ENCODE data around the gene SLC25A21.
"Not testable (repeated sequence)": the region's sequence is repeated elsewhere in the genome, so short reads cannot be mapped to it uniquely, and the experiment has no call there.

Gene SLC25A21

DNA sequence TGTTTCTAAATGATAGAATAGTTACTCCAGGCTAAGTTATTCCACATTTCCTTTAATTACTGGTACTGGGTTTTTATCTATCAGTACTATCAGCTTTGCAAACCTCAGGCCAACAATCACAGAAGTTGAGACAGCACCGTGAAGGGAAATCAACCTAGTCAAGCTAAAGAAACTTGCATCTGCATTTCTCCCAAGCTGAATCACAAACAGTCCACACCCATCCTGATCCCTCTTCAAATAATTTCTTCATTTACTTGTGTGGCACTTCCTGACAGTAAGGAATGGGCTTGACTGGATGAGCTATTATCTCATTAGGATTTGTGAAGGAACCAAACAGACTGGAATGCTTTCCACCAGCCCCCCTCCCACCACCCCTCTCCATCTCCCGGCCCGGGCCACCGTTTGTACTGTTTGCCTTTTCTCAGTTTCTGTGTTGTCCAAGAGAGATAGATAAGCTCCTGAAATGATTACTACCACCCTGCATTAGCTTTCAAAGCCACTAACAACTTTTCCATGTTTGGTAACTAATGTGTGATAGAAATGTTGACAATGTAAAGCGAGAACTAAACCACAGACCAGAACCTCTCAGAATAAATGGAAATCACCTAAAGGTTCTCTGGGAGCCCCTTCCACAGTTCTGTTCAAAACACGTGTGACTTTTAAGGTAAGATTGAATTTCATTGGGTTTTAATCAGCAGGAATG is 236.3 kb downstream of the SLC25A21 start:
- no peak for DNase-seq

DNA sequence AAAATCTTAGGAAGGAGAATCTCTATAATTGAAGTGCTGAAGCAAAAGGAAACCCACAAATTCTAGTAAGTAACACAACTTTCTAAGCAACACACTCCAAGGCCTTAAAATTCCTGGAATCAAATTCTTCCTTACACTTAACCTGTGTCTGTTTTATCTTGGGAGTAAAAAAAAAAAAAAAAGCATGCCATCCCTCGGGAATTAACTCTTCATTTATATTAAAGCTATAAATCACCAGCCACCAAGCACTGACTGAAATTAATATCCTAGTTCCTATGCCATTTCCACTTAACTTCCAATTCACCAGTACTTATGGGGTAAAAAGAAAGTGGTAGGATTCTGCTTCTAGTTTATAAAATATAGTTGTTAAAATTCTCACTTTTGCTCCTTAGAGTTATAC is 238.1 kb downstream of the SLC25A21 start:
- DNase-seq: no peak

DNA sequence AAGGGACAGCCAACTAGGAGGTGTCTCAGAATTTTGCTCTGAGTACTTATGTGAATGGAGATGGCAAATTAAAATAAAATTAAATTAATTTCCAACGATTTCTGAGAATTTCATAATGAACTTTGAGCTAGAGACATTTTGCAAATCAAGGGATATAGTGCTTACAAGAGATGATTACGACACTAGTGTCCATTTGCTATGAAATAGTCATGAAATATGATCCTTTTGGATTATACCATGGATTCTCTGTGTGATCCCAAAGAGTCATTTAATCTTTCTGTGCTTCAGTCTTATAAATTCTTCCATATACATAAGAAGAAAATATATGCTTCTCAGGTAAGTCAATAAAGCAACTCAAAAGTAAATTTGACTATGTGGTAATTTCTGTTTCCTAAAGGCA is 240.6 kb downstream of the SLC25A21 start:
- no peak for DNase-seq

DNA sequence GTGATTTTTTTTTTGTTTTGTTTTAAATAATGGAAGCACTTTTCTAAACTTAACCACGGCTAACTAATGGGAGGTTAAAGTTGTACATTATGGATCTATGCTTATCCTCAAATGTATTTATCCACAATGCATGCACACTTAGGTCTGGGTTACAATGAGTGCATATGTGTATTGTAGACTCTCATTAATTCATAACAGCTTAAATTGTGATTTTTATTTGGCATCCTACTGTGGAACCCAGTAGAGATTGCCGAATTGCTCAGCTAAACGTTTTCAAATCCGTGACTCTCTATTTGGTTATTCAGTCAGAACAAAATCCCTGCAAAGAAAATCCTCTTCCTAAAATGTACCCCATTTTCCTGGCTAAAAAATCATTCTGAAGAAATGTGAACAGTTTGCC is 244.0 kb downstream of the SLC25A21 start:
- DNase-seq: no peak

DNA sequence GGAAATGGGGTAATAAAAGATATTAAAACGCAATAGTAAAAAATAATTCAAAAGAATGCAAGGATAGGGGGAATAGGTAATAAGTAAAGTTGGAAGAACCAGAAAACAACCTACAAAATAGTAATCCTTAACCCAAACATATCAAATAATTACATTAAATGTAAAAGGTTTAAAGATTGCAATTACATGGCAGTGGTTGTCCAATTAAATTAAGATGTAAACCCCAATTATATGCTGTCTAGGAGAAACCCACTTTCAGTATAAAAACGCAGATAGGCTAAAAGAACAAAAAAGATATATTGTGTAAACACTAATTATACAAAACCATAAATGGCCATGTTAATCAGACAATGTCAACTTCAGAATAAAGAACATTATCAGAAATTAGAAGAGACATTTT is 247.3 kb downstream of the SLC25A21 start:
- no peak for DNase-seq

DNA sequence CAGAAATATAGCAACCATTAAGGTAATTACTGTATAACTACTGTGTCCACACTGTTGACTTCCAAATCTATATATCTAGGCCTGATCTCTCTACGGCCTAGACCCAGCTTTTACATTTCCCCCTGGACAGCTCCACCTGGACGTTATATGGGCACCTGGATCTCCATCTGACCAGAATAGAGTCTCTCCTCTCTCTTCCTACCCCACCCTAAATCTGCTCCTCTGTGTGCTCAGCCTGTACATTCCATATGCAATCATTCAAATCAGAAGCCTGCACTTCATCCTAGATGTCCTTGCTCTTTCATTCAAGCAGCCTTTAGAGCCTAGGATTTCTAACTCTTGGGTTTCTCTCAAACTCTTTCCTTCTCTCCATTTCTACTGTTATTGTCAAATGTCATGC is 255.7 kb downstream of the SLC25A21 start:
- DNase-seq: no peak

DNA sequence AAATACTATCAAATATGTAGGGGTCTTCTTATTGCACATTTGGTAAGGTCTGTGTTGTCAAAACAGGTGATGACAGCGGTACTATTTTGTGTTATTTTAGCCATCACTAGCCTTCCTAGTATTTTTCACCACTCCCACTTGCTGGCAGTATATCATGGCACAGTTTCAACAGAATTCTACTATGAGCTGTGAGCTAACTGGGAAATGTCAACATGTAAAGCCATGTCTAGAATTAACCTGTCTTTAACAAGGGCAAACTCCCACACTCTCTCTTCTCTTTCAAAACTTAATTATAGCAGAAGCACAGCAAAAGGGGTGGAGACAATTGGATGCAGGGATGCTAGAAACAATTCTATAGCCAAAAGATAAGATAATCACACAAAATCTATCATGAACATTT is 257.3 kb downstream of the SLC25A21 start:
- no peak for DNase-seq

DNA sequence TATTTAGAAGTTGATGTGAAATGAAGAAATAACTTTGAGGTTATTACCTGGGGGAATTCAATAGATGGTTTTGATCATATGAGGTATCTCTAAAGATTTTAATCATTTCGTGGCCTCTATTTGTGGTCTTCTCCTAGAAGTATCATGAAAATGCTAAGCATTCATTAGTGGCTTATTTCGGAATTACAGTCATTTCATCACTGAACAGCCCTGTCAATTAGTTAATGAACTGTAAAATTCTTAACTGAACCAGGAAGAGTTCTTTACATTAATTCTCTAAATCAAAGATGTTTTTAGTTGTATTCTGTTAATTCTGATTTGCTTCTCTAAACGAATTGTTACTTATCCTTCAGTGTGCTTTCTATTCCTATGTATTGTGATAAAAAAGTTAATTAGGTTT is 261.8 kb downstream of the SLC25A21 start:
- no peak for DNase-seq

DNA sequence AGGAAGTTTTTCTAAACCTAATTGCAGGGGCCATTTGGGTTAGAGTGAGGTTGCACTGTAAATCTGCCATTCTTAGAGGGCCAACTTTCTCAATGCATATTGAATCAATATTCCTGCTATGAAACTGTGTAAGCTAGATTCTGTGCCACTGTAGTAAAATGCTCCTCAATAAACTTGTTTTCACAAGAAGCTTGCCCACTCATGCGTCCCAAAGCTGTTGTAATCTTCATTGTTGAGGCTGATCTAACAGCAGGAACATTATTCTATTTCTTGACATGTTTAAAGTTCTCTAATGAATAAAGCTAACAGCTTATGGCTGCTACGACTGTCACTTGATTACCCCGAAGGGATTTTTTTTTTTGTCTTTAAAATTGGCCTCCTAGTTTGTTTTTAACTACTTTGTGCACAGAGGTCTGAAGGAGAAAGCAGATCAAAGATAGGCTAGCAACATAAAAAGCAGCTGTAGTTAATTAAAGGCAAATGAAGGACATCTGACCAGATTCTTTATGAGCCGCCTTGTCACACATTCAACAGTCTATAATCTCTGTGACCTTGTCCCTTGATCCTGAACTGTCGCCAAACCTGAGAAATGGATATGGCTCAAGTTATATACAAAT is 267.0 kb downstream of the SLC25A21 start:
- no peak for DNase-seq

DNA sequence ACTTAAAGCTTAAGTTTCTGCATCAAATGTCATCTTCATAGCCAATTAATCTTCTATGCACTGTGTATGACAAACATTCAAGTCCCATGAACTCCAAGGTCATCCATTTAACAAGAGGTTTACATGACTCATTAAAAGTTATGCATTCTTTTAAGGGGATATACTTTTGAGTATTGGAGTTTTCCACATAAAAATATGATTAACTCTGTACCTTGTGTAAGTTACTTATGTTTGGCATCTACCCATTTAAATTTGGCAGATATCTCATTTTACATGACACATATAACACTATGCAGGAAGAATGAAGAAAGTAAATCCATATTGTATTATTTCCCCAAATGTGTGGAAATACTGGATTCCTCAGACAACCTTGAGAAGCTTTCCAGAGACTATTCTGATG is 270.5 kb downstream of the SLC25A21 start:
- no peak for DNase-seq

DNA sequence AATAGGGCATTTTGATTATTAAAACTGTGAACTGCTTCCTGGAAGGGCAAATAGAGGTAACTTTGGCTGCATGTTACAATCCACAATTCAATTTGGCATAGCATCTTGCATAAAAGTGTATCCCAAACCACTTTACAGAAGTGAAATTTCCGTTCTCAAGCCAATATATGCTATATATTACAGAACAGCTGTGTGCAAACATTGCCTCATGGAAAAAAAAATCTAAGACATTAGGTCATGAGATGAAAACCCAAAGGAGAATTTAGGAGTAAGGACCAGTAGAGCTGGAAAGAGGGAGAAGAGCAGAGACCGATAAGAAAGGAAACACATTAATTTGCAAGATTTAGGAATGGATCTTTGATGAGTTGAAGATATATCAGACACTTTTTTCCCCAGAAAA is 271.6 kb downstream of the SLC25A21 start:
- DNase-seq: no peak

DNA sequence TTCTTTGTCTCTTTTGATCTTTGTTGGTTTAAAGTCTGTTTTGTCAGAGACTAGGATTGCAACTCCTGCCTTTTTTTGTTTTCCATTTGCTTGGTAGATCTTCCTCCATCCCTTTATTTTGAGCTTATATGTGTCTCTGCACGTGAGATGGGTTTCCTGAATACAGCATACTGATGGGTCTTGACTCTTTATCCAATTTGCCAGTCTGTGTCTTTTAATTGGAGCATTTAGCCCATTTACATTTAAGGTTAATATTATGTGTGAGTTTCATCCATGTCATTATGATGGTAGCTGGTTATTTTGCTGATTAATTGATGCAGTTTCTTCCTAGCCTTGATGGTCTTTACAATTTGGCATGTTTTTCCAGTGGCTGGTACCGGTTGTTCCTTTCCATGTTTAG is 276.1 kb downstream of the SLC25A21 start:
- DNase-seq: not testable (repeated sequence)

DNA sequence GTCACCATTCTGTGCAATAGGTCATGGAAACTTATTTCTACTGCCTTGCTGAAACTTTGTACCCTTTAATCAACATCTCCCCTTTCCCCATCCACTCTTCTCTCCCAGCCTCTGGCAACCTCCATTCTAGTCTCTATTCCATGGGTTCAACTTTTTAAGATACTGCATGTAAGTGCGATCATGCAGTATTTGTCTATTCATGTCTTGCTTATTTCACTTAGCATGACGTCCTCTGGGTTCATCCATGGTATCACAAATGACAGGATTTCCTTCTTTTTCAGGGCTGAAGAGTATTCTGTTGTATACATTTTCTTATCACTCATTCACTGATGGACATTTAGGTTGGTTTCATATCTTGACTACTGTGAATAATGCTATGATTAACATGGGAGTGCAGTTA is 288.4 kb downstream of the SLC25A21 start:
- no peak for DNase-seq

DNA sequence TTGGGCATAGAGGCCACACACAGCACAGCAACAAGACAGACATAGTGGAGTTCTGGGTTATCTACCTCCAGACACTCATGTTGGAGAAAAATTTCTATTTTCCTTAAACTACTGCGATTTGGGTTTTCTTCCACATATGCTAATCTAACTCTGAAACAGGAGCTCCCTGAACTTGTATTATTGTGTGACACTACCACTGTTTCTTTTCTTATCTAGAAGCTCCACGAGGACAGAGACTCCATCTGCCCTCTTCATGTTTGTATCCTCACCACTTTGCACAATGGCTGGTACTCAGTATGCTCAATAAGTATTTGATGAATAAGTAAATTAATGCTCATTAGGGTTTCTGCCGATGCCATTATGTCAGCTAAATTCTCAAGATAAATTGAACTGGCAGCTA is 292.1 kb downstream of the SLC25A21 start:
- DNase-seq: no peak

DNA sequence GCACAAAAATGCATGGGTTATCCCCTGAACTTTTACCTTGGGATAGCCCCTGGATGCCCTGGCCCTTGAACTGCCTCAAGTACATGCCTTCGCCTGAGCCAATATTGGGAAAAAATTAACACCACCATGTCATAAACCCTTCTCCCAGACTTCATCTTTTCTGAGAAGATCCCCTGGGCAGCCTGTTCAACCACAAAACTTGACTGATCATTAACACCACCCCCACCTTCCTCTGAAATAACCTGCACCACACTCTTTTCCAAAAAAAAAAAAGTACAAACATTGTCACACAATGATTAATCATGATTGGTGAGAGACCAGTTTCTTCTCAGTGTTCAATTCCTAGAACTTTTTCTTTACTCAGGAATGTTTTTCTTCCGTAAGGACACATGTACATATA is 292.8 kb downstream of the SLC25A21 start:
- DNase-seq: no peak

DNA sequence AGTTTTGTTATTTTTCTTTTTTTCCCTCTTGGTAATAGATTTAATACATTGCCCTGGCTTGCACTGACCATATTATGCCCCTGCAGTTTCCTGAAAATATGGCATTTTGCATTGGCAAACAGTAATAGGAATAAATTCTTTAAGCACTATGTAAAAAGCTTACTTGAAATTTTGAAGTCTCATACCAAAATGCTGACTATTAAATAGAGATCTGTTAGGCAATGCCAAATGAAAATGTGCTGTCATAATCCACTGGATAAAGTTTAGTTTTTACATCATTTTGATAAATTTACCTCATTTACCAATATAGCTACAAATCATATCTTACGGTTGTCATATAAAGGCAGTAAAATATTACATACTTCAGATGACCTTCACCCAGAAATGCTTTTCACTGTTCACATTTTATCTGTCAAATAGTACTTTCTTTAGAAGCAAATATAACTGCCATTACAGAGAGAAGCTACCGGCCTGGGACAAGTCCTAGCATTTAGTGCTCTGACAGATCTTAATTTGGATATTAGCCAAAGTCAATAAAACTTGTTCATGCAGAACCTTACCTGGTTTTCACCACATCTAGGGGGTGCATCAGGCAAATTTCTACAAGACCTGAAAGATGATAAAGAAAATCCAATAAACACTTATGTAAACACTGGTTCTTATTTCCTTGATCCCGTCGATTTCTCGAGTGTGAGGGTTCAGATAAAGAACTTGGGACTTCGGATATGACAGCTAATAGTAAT is 297.8 kb downstream of the SLC25A21 start:
- DNase-seq: no peak

DNA sequence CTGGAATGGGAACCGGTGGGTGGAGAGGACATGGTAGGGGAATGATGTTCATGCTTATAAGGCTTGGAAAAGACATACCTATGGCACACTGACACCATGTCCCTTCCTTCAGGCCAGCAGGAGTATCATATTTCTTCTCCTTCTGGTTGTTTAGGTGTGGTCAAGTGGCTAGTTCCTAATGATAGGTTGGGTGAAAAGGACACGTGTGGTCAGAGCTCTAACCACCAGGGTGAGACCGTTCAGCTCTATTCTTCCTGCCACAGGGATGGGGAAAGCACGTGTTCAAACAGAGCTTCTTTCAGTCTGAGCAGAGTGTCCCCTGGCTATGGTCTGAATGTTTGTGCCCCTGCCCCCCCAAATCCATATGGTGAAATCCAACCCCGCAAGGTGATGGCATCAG is 301.6 kb downstream of the SLC25A21 start:
- no peak for DNase-seq

DNA sequence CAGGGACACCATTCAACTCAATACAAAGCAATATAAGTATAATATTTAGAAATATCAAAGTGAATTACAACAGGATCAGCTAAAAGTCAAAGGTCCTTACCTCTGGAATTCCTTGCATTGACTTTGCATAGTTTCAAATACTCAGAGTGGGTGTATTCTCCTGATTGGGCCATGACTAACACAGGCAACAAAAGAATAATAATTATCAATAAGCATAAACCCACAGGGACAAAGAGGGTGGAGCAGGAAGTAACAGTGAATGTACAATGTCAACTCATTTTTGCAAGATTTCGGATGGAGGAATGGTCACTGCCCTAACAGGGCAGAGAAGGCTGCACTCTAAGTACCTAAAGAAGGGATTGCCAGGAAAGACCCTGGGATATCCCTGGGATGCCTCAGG is 303.3 kb downstream of the SLC25A21 start:
- DNase-seq: no peak

DNA sequence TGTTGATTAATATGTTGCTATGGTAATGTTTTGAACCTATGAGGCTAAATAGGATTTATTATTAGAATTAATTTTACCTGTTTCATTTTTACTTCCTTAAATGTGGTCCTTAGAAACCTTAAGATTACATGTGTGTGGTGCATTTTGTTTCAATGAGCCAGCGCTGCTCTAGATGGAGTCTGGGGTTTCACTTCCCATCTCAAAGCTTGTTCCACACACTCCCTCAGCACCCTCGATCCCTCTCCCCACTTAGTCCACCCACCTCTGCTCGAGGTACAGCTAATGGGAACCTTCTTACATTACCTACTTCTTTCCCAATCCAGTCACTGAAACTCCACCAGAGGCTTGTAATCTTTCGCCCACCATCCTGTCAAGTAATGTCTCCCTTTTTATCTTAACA is 305.5 kb downstream of the SLC25A21 start:
- no peak for DNase-seq

DNA sequence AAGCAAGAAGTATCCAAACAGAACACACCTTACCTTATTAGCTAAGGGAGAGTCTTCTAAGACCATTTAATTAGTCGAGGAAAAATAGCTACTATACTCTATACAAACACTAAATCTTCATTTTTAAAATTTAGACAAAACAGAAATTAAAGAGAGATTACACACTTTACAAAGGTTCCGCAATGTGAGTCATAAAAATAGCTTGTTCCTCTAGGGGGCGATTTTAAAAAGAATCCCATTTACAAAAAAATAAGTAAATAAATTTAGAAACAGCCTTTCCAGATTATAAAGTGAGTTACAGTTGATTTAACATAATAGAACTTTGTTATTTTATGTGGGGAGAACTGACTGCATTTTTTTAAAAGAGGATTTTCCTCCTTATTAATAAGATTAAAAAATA is 309.1 kb downstream of the SLC25A21 start:
- no peak for DNase-seq

DNA sequence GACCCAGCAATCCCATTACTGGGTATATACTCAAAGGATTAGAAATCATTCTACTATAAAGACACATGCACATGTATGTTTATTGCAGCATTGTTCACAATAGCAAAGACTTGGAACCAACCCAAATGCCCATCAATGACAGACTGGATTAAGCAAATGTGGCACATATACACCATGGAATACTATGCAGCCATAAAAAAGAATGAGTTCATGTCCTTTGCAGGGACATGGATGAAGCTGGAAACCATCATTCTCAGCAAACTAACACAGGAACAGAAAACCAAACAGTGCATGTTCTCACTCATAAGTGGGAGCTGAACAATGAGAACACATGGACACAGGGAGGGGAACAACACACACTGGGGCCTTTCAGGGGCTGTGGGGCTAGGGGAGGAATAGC is 310.2 kb downstream of the SLC25A21 start:
- DNase-seq: not testable (repeated sequence)

DNA sequence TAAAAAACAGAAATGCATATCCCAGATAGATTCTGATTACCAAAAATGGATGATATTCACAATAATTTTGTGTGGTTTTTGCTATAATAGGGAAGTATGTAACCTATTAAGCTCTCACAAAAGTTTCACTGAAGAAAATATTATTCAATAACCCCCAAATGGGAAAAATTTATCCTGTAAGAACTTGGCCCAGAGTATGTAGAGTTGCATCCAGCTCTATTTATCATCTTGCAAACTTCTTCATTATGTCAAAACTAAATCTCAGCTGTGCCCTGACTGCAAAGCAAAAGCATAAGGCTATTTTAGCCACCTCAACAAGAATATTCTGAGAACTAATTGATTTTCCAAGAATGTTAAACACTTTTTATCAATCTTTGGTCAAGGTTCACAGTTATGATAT is 311.6 kb downstream of the SLC25A21 start:
- DNase-seq: no peak

DNA sequence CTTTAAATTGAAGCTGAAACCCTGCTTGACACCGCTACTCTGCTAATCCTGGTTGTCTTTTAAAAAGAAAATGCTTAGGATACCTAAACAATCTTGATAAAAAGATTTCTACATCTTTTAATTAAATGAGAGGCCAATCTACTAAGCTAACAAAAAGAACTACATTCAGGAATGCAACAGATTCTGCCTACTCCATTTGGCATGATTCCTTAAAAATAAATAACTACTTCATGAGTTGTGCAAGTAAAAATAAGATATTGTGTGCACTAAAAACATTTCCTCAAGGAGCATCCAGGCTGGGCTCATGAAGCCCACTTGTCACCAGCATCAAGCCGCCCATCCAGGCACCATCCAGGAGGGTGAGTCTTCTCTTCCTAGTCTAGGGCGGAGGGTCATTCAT is 313.3 kb downstream of the SLC25A21 start:
- DNase-seq: no peak

DNA sequence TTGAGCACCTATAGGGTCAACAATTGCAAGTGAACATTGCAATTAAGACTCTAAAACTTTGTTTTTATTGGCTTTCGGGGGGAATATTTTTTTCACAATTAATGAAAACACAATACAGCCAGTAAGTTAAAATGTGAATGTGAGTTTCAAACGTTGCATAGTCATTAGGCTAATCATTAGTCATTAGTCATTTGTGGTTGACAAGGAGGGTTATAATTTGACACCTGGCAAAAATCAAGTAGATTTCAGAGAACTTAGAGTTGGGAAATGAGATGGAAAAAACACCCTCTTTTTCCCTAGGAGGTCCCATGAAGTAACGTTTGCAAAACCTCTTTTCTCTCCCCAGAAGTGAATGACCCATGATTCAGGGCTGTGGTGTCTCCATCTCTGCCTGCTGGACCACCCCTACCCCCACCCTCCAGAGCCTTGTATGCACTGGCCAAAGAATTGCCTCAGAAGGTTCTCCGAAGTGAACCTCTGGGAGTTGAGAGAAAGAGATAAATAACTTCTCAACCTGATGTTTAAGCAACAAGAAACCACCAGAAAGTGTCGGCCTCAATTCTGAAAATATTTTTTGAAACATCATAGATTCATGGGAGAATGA is 314.5 kb downstream of the SLC25A21 start:
- no peak for DNase-seq
